VCaP (cell line): ENCODE results near the gene SULT1C4.

ENCODE experiments used
- H3K27ac ChIP-seq: fragments of 450-650 bp; 2 replicates; pipeline ENCODE4 v1.5.1; 2017
- TF ChIP-seq, protein P1 (sequence below): fragments of 450-650 bp; conservative IDR thresholded peaks from 2 replicates; pipeline ENCODE4 v1.5.1; 2017; ENCODE audit warnings: mild to moderate bottlenecking, moderate library complexity

Gene SULT1C4

DNA sequence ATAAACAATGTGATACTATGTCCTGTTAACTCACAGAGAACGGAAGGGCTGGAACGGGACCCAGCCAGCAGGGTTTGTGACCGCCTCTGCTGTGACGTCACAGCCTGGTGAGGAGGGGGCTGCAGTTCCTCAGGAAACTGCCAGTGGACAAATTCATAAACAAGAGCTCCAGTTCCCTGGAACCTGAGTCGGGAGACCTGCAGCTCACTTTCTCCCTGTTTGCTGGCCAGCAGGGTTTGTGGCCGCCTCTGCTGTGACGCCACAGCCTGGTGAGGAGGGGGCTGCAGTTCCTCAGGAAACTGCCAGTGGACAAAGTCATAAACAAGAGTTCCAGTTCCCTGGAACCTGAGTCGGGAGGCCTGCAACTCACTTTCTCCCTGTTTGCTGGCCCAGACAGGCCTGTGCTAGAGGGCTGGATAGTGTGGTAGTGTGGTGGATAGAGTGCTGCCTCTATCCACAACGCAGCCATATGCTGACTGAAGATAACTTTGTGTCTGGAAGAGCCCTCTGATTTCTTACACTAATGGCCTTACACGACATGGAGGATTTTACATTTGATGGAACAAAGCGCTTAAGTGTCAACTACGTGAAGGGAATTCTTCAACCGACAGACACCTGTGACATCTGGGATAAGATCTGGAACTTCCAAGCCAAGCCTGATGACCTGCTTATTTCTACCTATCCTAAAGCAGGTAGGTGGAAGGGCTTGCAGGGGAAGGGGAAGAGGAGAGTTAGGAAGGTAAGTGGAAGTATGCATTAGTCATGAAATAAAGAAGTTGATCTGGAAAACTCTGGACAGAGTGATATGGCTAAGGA is at the start of gene SULT1C4:
TSS of gene SULT1C4 (plus strand) at position 140 of the 816 bp plus-strand sequence. CDS start at position 524, 384 bp downstream.
- TF ChIP-seq, protein P1, sequence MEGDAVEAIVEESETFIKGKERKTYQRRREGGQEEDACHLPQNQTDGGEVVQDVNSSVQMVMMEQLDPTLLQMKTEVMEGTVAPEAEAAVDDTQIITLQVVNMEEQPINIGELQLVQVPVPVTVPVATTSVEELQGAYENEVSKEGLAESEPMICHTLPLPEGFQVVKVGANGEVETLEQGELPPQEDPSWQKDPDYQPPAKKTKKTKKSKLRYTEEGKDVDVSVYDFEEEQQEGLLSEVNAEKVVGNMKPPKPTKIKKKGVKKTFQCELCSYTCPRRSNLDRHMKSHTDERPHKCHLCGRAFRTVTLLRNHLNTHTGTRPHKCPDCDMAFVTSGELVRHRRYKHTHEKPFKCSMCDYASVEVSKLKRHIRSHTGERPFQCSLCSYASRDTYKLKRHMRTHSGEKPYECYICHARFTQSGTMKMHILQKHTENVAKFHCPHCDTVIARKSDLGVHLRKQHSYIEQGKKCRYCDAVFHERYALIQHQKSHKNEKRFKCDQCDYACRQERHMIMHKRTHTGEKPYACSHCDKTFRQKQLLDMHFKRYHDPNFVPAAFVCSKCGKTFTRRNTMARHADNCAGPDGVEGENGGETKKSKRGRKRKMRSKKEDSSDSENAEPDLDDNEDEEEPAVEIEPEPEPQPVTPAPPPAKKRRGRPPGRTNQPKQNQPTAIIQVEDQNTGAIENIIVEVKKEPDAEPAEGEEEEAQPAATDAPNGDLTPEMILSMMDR: no peak
- no peak within 1 kb of the TSS for H3K27ac ChIP-seq

DNA sequence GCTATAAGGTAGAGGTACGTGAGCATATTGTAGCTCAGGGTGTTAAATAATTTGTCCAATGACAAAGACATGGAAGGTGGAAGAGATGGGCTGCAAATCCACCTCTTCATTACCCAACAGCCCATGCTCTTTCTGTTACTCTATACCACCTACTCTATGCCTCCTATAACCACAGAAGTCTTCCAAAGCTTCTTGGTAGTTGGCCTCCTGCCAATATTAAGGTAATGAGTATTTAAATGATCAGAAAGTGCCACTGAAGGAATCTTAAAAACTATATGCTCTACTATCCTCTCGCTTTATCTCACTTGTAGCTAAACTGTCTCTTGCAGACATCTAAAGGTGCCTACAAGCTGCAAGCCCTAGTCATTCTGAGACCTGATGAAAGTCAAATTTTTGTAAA is 48.0 kb upstream of the SULT1C4 start:
- TF ChIP-seq, protein P1: no peak
- H3K27ac ChIP-seq: no peak overlapping the region

- TF ChIP-seq, protein P1: no peak
- peak overlapping the region; percentile 4; the same call in 1 of the 2 replicates for H3K27ac ChIP-seq
Observed at GRCh38 chr2:108330979-108331378, 46.8 kb upstream of the SULT1C4 start.

- TF ChIP-seq, protein P1: no peak
- H3K27ac ChIP-seq: no peak overlapping the region
Observed at GRCh38 chr2:108345951-108346350, 31.8 kb upstream of the SULT1C4 start.

- TF ChIP-seq, protein P1: no peak
- no peak overlapping the region for H3K27ac ChIP-seq
Observed at GRCh38 chr2:108346827-108347226, 30.9 kb upstream of the SULT1C4 start.

DNA sequence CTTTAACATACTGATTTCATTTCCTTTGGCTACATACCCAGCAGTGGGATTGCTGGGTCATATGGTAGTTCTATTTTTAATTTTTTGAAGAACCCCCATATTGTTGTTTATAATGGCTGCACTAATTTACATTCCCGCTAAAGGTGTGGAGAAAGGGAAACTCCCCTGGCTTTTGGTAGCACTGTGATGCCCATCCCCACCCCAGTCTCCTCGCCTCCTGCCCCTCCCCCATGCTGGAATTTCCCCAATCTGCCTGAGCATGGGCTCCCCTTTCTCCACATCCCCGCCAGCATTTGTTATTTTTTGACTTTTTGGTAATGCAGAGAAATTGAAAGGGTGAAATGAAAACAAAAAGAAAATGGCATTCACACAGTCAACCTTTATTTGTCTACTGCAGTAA is 30.0 kb upstream of the SULT1C4 start:
- H3K27ac ChIP-seq: no peak overlapping the region
- TF ChIP-seq, protein P1: no peak

GRCh38 chr2:108348816-108349570 is 28.8 kb upstream of the SULT1C4 start:
- TF ChIP-seq, protein P1: no peak
- no peak overlapping the region for H3K27ac ChIP-seq
